ENCODE data around the gene IQGAP1. TPM values are rescaled to one million over a fixed set of nuclear protein-coding genes. Genes with fewer than 3 reads are reported as not detected.
"Not testable (repeated sequence)": the region's sequence is repeated elsewhere in the genome, so short reads cannot be mapped to it uniquely, and the experiment has no call there.

IQGAP1 gene
- total RNA-seq, 1 donor from 2014 or later: 80.4 TPM

GRCh38 chr15:90513448-90513847 lies 125.4 kb downstream of the IQGAP1 start:
- H3K36me3 Mint-ChIP-seq: no peaks in the 10 kb centered on the region
- no peaks in the 10 kb centered on the region for H3K9me3 Mint-ChIP-seq
- H3K4me1 Mint-ChIP-seq (ENCODE audit: unreplicated experiment): no peaks in the 10 kb centered on the region
- no peak overlapping the region for H3K27ac Mint-ChIP-seq
- DNase-seq (ENCODE audit: extremely low spot score, unreplicated experiment): no peak
- TF ChIP-seq CTCF (conservative IDR thresholded peaks at IDR 0.05): no peak
- no peaks in the 10 kb centered on the region for H3K27me3 Mint-ChIP-seq
- H3K4me3 Mint-ChIP-seq: no peak overlapping the region

- not testable (repeated sequence) for H3K36me3 Mint-ChIP-seq, H3K27me3 Mint-ChIP-seq
Measured at GRCh38 chr15:90513893-90514292, 125.9 kb downstream of the IQGAP1 start.

GRCh38 chr15:90519688-90520087 lies 131.6 kb downstream of the IQGAP1 start:
- Mint-ChIP-seq H3K27me3 (no peaks in the 10 kb centered on the region), H3K4me3 (no peak overlapping the region), H3K27ac (no peak overlapping the region), H3K4me1 (ENCODE audit: unreplicated experiment) (no peaks in the 10 kb centered on the region), H3K9me3 (no peaks in the 10 kb centered on the region), H3K36me3 (no peaks in the 10 kb centered on the region)
- no peak for TF ChIP-seq CTCF (conservative IDR thresholded peaks at IDR 0.05)
- no peak for DNase-seq (ENCODE audit: extremely low spot score, unreplicated experiment)

More at GRCh38 chr15:90513893-90514292, 125.9 kb downstream of the IQGAP1 start:
- H3K4me3 Mint-ChIP-seq; H3K9me3 Mint-ChIP-seq; DNase-seq (ENCODE audit: extremely low spot score, unreplicated experiment); H3K4me1 Mint-ChIP-seq (ENCODE audit: unreplicated experiment); H3K27ac Mint-ChIP-seq: not testable (repeated sequence)

GRCh38 chr15:90520365-90520764 lies 132.3 kb downstream of the IQGAP1 start:
- Mint-ChIP-seq H3K4me1 (ENCODE audit: unreplicated experiment) (no peaks in the 10 kb centered on the region), H3K27me3 (no peaks in the 10 kb centered on the region), H3K27ac (no peak overlapping the region), H3K36me3 (no peaks in the 10 kb centered on the region), H3K9me3 (no peaks in the 10 kb centered on the region), H3K4me3 (no peak overlapping the region)
- DNase-seq (ENCODE audit: extremely low spot score, unreplicated experiment): no peak
- no peak for TF ChIP-seq CTCF (conservative IDR thresholded peaks at IDR 0.05)

GRCh38 chr15:90523373-90523772 lies 135.3 kb downstream of the IQGAP1 start:
- Mint-ChIP-seq H3K4me3 (no peak overlapping the region), H3K27ac (no peak overlapping the region), H3K9me3 (no peaks in the 10 kb centered on the region), H3K4me1 (ENCODE audit: unreplicated experiment) (no peaks in the 10 kb centered on the region), H3K36me3 (no peaks in the 10 kb centered on the region), H3K27me3 (no peaks in the 10 kb centered on the region)
- no peak for TF ChIP-seq CTCF (conservative IDR thresholded peaks at IDR 0.05)
- DNase-seq (ENCODE audit: extremely low spot score, unreplicated experiment): no peak

- not testable (repeated sequence) for DNase-seq (ENCODE audit: extremely low spot score, unreplicated experiment); H3K9me3 Mint-ChIP-seq; H3K4me1 Mint-ChIP-seq (ENCODE audit: unreplicated experiment); H3K4me3 Mint-ChIP-seq; H3K36me3 Mint-ChIP-seq; H3K27me3 Mint-ChIP-seq
- H3K27ac Mint-ChIP-seq: peak overlapping the region; percentile 39
Measured at GRCh38 chr15:90524018-90524803, 136.2 kb downstream of the IQGAP1 start.

Measured in type B pancreatic cell (in vitro differentiated cells).